Measurements from ENCODE around the gene LCORL. TPM values are rescaled to one million over a fixed set of nuclear protein-coding genes. Genes with fewer than 3 reads are reported as not detected.

The LCORL gene
- total and polyA plus RNA-seq, 2 of the 4 experiments (the other 2 are of a cell fraction): 2.1 to 5.0 TPM

DNA sequence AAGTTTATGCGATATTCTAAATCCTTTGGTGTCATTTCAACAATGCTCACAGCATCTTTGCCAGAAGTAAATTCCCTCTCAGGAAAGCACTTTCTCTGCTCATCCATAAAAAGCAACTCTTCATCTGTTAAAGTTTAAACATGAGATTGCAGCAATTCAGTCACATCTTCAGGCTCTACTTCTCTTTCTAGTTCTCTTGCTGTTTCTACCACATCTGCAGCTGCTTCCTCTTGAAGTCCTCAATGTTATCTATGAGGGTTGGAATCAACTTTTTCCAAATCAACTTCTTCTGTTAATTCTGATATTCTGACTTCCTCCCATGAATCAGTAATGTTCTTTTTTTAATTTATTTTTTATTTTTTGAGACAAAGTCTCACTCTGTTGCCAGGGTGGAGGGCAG, 100.9 kb downstream of the LCORL start:
- no CpG with 5 or more reads among the region's 1 CpG for WGBS, 2 experiments (ENCODE audit: extremely low coverage in 2 of 2, insufficient read length in 1 of 2)
- Histone ChIP-seq H3K4me2 (ENCODE audit: low read depth, low read length) (no peak overlapping the region), H3K4me3 (ENCODE audit: insufficient read depth, low read depth, low read length) (no peak overlapping the region), H3K4ac (ENCODE audit: low read depth, low read length) (no peak overlapping the region), H3K14ac (replicated peaks; ENCODE audit: low read depth, low read length) (no peak overlapping the region), H4K20me1 (ENCODE audit: insufficient read depth, low read length) (no peaks in the 10 kb centered on the region), H2AFZ (replicated peaks; ENCODE audit: low read length, poor library complexity) (no peak overlapping the region), H2BK5ac (ENCODE audit: low read depth, low read length, poor library complexity, severe bottlenecking) (no peak overlapping the region), H2BK20ac (ENCODE audit: low read depth, low read length) (no peak overlapping the region), H2BK15ac (ENCODE audit: low read depth, low read length) (no peak overlapping the region), H3K18ac (ENCODE audit: low read depth, low read length) (no peak overlapping the region), H3K27ac (ENCODE audit: insufficient read depth, low read length) (no peak overlapping the region), H3K36me3 (ENCODE audit: control insufficient read depth, insufficient read depth, low read length) (0 out of 2 replicates have a peak, but pooled peaks cover 1% of the 10 kb centered on the region), H3K9me1 (ENCODE audit: insufficient read depth, low read length) (no peaks in the 10 kb centered on the region), H3K79me1 (ENCODE audit: low read depth in 1 of 2, low read length in 2 of 2) (peaks cover 12 to 17% of the 10 kb centered on the region in 2 experiments), H2AK9ac (replicated peaks; ENCODE audit: low read depth, low read length, poor library complexity) (no peak overlapping the region), H2BK120ac (ENCODE audit: low read depth, low read length) (no peak overlapping the region), H4K5ac (ENCODE audit: low read depth, low read length) (no peak overlapping the region), H3K56ac (ENCODE audit: extremely low read depth, insufficient read depth, low read length) (no peak overlapping the region), H2AK5ac (ENCODE audit: low read depth, low read length) (no peak overlapping the region), H3K9me3 (ENCODE audit: control insufficient read depth, insufficient read depth, low read length) (no peaks in the 10 kb centered on the region), H3K27me3 (ENCODE audit: control insufficient read depth, insufficient read depth, low read length) (no peaks in the 10 kb centered on the region), H4K8ac (ENCODE audit: low read depth in 2 of 2, low read length in 2 of 2) (no peak overlapping the region), H3K4me1 (ENCODE audit: control insufficient read depth, insufficient read depth, low read length) (no peaks in the 10 kb centered on the region), H3K23ac (ENCODE audit: low read depth, low read length) (no peak overlapping the region), H4K91ac (ENCODE audit: insufficient read depth, low read depth, low read length) (no peak overlapping the region), H3K9ac (ENCODE audit: low read depth, low read length) (no peak overlapping the region)
- dilution Hi-C loops (cut with HindIII; ENCODE audit: low sequenced_read_pairs, unreplicated experiment): no loop called here
- POLR2A ChIA-PET (ENCODE audit: unreplicated experiment): no interaction called here
- DNase-seq (no peak), ATAC-seq (ENCODE audit: low read depth) (no peak)
- in situ Hi-C loops (cut with MboI; ENCODE audit: low sequenced_read_pairs): loop anchor here (10.0 kb wide), 1 partner anchor 674 kb away; no protein-coding TSS in a partner anchor
- no TSS peak for BruUV-seq (replicated peaks)
- TF ChIP-seq MXI1 (IDR thresholded peaks at IDR 0.05; ENCODE audit: borderline replicate concordance, low read depth, low read length): no peak
- no peak for TF ChIP-seq FOS (IDR thresholded peaks at IDR 0.05; ENCODE audit: low read depth, low read length)
- TF ChIP-seq CEBPB (IDR thresholded peaks at IDR 0.05; ENCODE audit: low read depth, low read length): no peak
- no peak for TF ChIP-seq MAFK (IDR thresholded peaks at IDR 0.05; ENCODE audit: low read depth, low read length)
- TF ChIP-seq MAZ (IDR thresholded peaks at IDR 0.05; ENCODE audit: borderline replicate concordance, low read depth, low read length): no peak
- intact Hi-C loops (cut with micrococcal nuclease): no loop called here
- CTCF ChIA-PET: interaction anchor here (0.6 kb wide), 1 partner anchor 17 kb away, joined by 3 read pairs; no protein-coding TSS in a partner anchor
